Testis (tissue), 3 donors: ENCODE data around the gene GRID2. TPM values are rescaled to one million over a fixed set of nuclear protein-coding genes. Genes with fewer than 3 reads are reported as not detected.

Source experiments
- DNase-seq: peaks from one replicate; pipeline ENCODE4 v3.0.0-alpha.2; 2019
- H3K27ac ChIP-seq, 2 donors: fragments of 200-600 bp; sonication (generic); one replicate each; pipeline ENCODE4 v1.5.1; 2019
- H3K27me3 ChIP-seq: fragments of 200-600 bp; sonication (generic); one replicate; pipeline ENCODE4 v1.5.1; 2019
- H3K36me3 ChIP-seq: fragments of 200-600 bp; sonication (generic); one replicate; pipeline ENCODE4 v1.5.1; 2017; ENCODE audit warnings: low read depth; ENCODE audit errors: missing control alignments
- H3K4me1 ChIP-seq: fragments of 200-600 bp; sonication (generic); one replicate; pipeline ENCODE4 v1.5.1; 2019
- H3K4me3 ChIP-seq, 2 donors: fragments of 200-600 bp; sonication (generic); one replicate each; pipeline ENCODE4 v1.5.1; 2017 to 2019
- H3K9me3 ChIP-seq: fragments of 200-600 bp; sonication (generic); one replicate; pipeline ENCODE4 v1.5.1; 2017
- CTCF ChIP-seq, 3 experiments: fragments of 450-650 bp in 2 of 3; fragments of 200-600 bp in 1 of 3; sonication (generic) in 1 of 3; IDR thresholded peaks; one replicate each; pipeline ENCODE4 v1.5.1; 2016 to 2019; ENCODE audit warnings: antibody characterized with exemption in 3 of 3, mild to moderate bottlenecking in 2 of 3, moderate library complexity in 1 of 3
- POLR2A ChIP-seq: fragments of 450-650 bp; IDR thresholded peaks from one replicate; pipeline ENCODE4 v1.6.1; 2017; ENCODE audit warnings: antibody characterized with exemption, mild to moderate bottlenecking, moderate library complexity
- WGBS, 2 donors: methylation state at CpG; one replicate each; pipeline ENCODE4 v1.1.5; 2018; 5-methylcytosine and 5-hydroxymethylcytosine counted together
- intact Hi-C: fragments of 100-400 bp; cut with DNase I; formaldehyde crosslinking; loops from one replicate; pipeline ENCODE4 v1.15.1; 2023; ENCODE audit warnings: low total_unique reads
- polyA plus RNA-seq: library from polyadenylated mRNA; stranded (reverse); fragments of 350-450 nt; fragmentation: Illumina TruSeq; extraction: RNeasy Lipid Tissue Mini Kit (QIAGEN cat#74804); gene quantifications from one replicate; pipeline ENCODE4 v1.2.3, GENCODE V29; 2014; ENCODE audit warnings: low read depth, low replicate concordance; ENCODE audit not compliant: insufficient read depth
- total RNA-seq, 2 donors: library from RNA; depleted of rRNA; stranded (reverse); fragments of >200 nt; gene quantifications; one replicate each; pipeline ENCODE4 v1.2.3, GENCODE V29; 2016

GRID2 gene
- total and polyA plus RNA-seq, 3 donors from 2014 or later: 27.1 to 34.6 (median 32.7) TPM

- Histone ChIP-seq H3K4me3 (no peak overlapping the region), H3K36me3 (no peaks in the 10 kb centered on the region), H3K9me3 (no peaks in the 10 kb centered on the region), H3K4me1 (no peaks in the 10 kb centered on the region), H3K27me3 (no peaks in the 10 kb centered on the region), H3K27ac (no peak overlapping the region)
- intact Hi-C loops: no loop called here
- TF ChIP-seq CTCF (IDR thresholded peaks at IDR 0.05) (no peak), POLR2A (no peak)
- no peak for DNase-seq
Measured at GRCh38 chr4:92362028-92362427, 58.3 kb downstream of the GRID2 start.

- H3K9me3 ChIP-seq: no peaks in the 10 kb centered on the region
- H3K27me3 ChIP-seq: no peaks in the 10 kb centered on the region
- TF ChIP-seq POLR2A: no peak
- no peak for TF ChIP-seq CTCF (IDR thresholded peaks at IDR 0.05)
- 86 to 91% methylated on average over 4 of the region's 4 CpGs for WGBS, 2 donors
- no peaks in the 10 kb centered on the region for H3K4me1 ChIP-seq
- DNase-seq: no peak
- no peak overlapping the region for H3K4me3 ChIP-seq
- intact Hi-C loops: no loop called here
- no peaks in the 10 kb centered on the region for H3K36me3 ChIP-seq
- no peak overlapping the region for H3K27ac ChIP-seq
Measured at GRCh38 chr4:92368653-92369052, 64.9 kb downstream of the GRID2 start.

DNA sequence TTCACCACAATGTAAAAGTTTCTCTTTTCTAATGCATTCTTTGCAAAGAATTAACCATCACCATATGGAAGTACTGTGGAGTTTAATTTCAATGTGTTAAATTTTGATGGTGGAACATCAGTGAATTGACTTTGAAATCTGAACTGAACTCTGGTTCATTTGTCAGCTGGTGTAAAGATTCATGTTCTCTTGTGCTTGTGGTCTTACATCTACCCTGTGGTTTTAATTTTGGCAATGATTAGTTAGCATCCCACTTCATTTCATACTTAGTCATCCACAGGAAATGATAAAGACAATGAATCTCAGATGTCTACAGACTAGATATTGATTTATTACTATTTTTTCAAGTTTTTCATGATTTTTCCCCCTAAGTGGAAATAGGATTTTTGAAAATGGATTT, 77.8 kb downstream of the GRID2 start:
- Histone ChIP-seq H3K27me3 (no peaks in the 10 kb centered on the region), H3K4me3 (no peak overlapping the region), H3K4me1 (no peaks in the 10 kb centered on the region), H3K36me3 (no peaks in the 10 kb centered on the region), H3K27ac (no peak overlapping the region), H3K9me3 (no peaks in the 10 kb centered on the region)
- DNase-seq: no peak
- TF ChIP-seq POLR2A (no peak), CTCF (IDR thresholded peaks at IDR 0.05) (no peak)
- intact Hi-C loops: no loop called here

DNA sequence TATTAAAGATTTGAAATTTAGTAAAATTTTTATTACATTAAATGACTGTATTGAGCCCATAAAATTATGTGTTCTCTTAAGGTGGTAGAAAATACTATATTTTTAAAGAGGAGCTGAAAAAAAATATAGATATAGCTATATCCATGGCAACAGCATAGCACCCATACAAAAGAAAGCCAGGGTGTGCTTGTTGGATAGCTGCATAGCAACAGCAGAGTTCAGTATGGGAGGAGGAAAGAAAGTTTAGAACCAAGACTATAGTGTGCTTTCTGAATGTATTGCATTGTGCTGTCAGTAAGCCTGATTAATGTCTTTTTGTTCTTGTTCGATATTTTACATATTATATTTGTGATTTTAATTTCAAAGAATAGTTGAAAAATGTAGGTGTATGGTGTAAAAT, 78.4 kb downstream of the GRID2 start:
- Histone ChIP-seq H3K36me3 (no peaks in the 10 kb centered on the region), H3K4me3 (no peak overlapping the region), H3K27ac (no peak overlapping the region), H3K4me1 (no peaks in the 10 kb centered on the region), H3K9me3 (no peaks in the 10 kb centered on the region), H3K27me3 (no peaks in the 10 kb centered on the region)
- 79 to 88% methylated on average over 1 of the region's 1 CpG for WGBS, 2 donors
- intact Hi-C loops: no loop called here
- DNase-seq: no peak
- TF ChIP-seq CTCF (IDR thresholded peaks at IDR 0.05) (no peak), POLR2A (no peak)

- no peak overlapping the region for H3K4me3 ChIP-seq
- TF ChIP-seq CTCF (IDR thresholded peaks at IDR 0.05): peak in 2 of 3 experiments; percentile 29 to 49
- TF ChIP-seq POLR2A: no peak
- WGBS, 2 donors: 92 to 94% methylated on average over 1 of the region's 1 CpG
- H3K9me3 ChIP-seq: no peaks in the 10 kb centered on the region
- no peaks in the 10 kb centered on the region for H3K36me3 ChIP-seq
- H3K4me1 ChIP-seq: no peaks in the 10 kb centered on the region
- intact Hi-C loops: no loop called here
- no peak overlapping the region for H3K27ac ChIP-seq
- H3K27me3 ChIP-seq: no peaks in the 10 kb centered on the region
- DNase-seq: peak; percentile 17
Measured at GRCh38 chr4:92387459-92388069, 83.8 kb downstream of the GRID2 start.
